Posterior vena cava (tissue), 2 donors: ENCODE data around the gene IQGAP2. TPM values are rescaled to one million over a fixed set of nuclear protein-coding genes. Genes with fewer than 3 reads are reported as not detected.
"Not testable (repeated sequence)": the region's sequence is repeated elsewhere in the genome, so short reads cannot be mapped to it uniquely, and the experiment has no call there.

Experiments
- DNase-seq: peaks from one replicate; pipeline ENCODE4 v3.0.0-alpha.2; 2020; ENCODE audit warnings: low spot score
- intact Hi-C, 2 donors: fragments of 100-400 bp; cut with DNase I; formaldehyde crosslinking; loops; one replicate each; pipeline versions ENCODE4 v1.14.1 to v1.14.2; 2022 to 2023
- total RNA-seq, 2 donors: library from RNA; stranded (reverse); fragmentation: NEBNext Ultra II Directional; extraction: Animal tissue kit (Norgen Biotek cat#: 25700); gene quantifications; one replicate each; pipeline ENCODE4 v1.2.1, GENCODE V29; 2021
- donor health status: DM: yes; HTN: yes; CAD: no.
- donor health status: DM: yes; HTN: yes; CAD: no.

The IQGAP2 gene
- total RNA-seq, 2 donors from 2014 or later, result 12.9 to 15.0 TPM

GRCh38 chr5:76406673-76407072 is 3.6 kb downstream of the IQGAP2 start:
- intact Hi-C loops, result no loop called here
- DNase-seq, result no peak

- intact Hi-C loops, result no loop called here
- no peak for DNase-seq
These were observed 5.1 kb downstream of the IQGAP2 start for GRCh38 chr5:76408104-76408654.

DNA sequence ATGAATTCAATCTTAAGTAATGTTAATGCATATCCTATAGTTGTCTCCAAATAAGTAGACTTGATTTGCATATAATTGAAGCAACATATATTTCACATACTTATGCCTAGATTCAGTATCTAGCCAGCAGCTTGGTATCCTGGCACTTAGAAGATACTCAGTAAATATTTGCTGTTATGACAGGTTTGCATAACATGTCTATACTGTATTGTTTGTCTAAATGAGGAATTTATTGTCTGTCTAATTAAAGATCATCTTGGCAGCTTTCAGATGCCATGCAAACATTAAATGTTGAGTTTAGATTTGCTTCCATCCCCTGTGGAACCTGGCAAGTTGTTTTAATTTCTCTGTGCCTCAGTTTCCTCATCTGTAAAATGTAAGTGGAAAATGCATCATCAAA is 9.4 kb downstream of the IQGAP2 start:
- intact Hi-C loops, result no loop called here
- no peak for DNase-seq

DNA sequence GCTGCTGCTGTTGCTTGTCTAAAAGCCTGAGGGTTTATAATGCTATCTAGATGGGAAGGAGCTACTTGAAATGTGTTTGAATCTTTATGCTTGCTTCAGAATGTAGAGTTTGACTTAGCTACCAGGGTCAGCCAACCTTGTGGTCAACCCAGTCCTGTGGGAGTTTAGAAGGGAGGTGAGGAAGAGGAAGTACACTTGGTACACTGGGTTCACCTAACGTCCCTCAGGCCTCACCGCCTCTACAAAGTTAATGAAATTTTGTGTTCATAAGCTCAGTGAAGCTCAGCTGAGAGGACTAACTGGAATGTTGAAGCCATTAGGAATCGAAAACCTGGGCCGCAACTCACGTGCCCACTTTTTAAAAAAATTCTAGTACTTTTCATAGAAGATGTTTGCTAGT is 10.7 kb downstream of the IQGAP2 start:
- intact Hi-C loops, result no loop called here
- no peak for DNase-seq

DNA sequence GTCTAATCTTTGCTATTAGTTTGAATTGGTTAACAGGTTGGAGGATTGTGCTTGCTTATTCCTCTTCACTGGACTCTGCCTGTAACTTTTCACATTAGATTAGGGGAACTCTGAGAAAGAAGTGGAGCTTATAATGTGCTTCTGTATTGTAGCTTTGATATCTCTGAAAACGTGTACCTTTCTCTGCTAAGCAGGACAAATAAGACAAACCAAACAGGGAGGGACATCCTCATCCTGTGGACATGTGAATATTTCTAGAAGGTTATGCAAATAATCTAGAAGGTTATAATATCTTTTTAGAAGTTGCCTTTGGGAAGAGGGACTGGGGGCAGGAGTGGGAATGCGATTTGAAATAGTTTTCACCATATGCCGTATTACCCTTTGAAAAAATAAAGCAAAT is 11.7 kb downstream of the IQGAP2 start:
- DNase-seq, result no peak
- intact Hi-C loops, result no loop called here

GRCh38 chr5:76415855-76416254 is 12.8 kb downstream of the IQGAP2 start:
- DNase-seq, result no peak
- intact Hi-C loops, result no loop called here

GRCh38 chr5:76419597-76420298 is 16.7 kb downstream of the IQGAP2 start:
- intact Hi-C loops, result no loop called here
- DNase-seq, result no peak

DNA sequence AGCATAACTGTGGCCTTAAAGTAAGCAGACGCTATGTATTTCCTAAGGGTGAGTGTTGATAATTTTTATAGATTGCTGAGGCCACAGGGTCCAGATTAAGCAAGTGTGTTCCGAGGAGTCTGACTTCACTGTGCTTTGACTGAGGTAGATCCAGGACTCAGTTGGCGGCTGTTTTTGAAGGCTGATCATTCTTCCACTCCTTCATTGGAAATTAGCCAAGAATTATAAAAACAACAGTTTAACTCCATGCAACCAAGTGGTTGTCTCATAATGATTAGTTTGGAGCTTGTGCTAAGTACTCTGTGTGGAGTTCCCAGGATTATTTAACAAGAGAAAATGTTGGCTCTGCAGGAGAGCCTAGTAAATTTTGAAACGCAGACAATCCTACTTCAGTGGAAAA is 19.1 kb downstream of the IQGAP2 start:
- DNase-seq, result no peak
- intact Hi-C loops, result no loop called here

- no peak for DNase-seq
- intact Hi-C loops, result no loop called here
These were observed 19.7 kb downstream of the IQGAP2 start for GRCh38 chr5:76422742-76423141.

- intact Hi-C loops, result loop anchor here in 1 of 2 donors (5.0 kb wide), 1 partner anchor 232 kb away; no protein-coding TSS in a partner anchor
- no peak for DNase-seq
These were observed 22.1 kb downstream of the IQGAP2 start for GRCh38 chr5:76425146-76425545.

- intact Hi-C loops, result loop anchor here in 1 of 2 donors (5.0 kb wide), 1 partner anchor 231 kb away; no protein-coding TSS in a partner anchor
These were observed 23.1 kb downstream of the IQGAP2 start for GRCh38 chr5:76425928-76426804.

GRCh38 chr5:76427206-76428140 is 24.4 kb downstream of the IQGAP2 start:
- no peak for DNase-seq
- intact Hi-C loops, result loop anchor here in 1 of 2 donors (5.0 kb wide), 1 partner anchor 230 kb away; no protein-coding TSS in a partner anchor

More at GRCh38 chr5:76425928-76426804, 23.1 kb downstream of the IQGAP2 start:
- DNase-seq, result no peak

DNA sequence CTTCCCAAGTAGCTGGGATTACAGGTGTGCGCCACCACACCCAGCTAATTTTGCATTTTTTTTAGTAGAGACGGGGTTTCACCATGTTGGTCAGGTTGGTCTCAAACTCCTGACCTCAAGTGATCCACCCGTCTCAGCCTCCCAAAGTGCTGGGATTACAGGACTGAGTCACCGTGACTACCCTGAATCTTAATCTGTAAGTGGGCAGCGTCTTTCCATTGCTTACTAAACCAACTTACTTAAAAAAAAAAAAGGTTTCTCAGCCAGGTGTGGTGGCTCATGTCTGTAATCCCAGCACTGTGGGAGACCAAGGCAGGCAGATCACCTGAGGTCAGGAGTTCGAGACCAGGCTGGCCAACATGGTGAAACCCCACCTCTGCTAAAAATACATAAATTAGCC is 25.5 kb downstream of the IQGAP2 start:
- intact Hi-C loops, result loop anchor here in 1 of 2 donors (5.0 kb wide), 1 partner anchor 229 kb away; no protein-coding TSS in a partner anchor
- DNase-seq, result not testable (repeated sequence)

GRCh38 chr5:76433261-76433660 is 30.2 kb downstream of the IQGAP2 start:
- DNase-seq, result no peak
- intact Hi-C loops, result no loop called here

GRCh38 chr5:76437507-76437906 is 34.4 kb downstream of the IQGAP2 start:
- intact Hi-C loops, DNase-seq: not testable (repeated sequence)

DNA sequence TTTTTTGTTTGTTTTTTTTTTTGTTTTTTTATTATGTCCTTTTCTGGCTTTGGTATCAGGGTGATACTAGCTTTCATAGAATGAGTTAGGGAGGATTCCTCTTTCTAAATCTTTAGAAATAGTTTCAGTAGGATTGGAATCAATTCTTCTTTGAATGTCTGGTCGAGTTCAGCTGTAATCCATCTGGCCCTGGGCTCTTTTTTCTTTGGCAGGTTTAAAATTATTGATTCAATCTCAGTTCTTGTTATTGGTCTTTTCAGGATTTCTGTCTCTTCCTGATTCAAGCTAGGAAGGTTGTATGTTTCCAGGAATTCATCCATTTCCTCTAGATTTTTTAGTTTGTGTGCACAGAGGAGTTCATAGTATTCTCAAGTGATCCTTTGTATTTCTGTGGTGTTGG is 34.9 kb downstream of the IQGAP2 start:
- no peak for DNase-seq
- intact Hi-C loops, result no loop called here

DNA sequence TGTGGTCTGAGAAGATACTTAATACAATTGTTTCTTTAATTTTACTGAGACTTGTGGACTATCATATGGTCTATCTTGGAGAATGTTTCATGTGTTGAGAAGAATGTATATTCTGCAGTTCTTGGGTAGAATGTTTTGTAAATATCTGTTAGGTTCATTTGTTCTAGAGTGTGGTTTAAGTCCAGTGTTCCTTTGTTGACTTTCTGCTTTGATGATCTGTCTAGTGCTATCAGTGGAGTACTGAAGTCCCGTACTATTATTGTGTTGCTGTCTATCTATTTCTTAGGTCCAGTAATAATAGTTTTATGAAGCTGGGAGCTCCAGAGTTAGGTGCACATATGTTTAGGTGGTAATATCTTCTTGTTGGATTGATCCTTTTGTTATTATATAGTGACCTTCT is 36.1 kb downstream of the IQGAP2 start:
- no peak for DNase-seq
- intact Hi-C loops, result no loop called here

DNA sequence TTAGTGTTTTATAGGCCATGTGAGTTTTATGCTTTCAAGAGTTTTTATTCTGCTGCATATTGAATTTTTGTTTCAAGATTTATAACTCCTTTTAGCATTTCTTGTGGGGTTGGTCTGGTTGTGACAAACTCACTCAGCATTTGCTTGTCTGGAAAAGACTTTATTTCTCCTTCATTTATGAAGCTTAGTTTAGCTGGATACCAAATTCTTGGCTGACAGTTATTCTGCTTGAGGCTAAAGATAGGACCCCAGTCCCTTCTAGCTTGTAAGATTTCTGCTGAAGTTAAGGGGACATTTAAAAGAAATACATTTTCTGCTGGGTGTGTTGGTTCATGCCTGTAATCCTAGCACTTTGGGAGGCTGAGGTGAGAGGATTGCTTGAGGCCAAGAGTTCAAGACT is 36.8 kb downstream of the IQGAP2 start:
- DNase-seq, result no peak
- intact Hi-C loops, result no loop called here

GRCh38 chr5:76441101-76441500 is 38.0 kb downstream of the IQGAP2 start:
- intact Hi-C loops, result no loop called here
- DNase-seq, result no peak
